Brain pericyte (primary cell): ENCODE data around the gene JPH3.

ENCODE experiments used
- DNase-seq: peaks from one replicate; pipeline ENCODE4 v3.0.0-alpha.2; 2012; ENCODE audit warnings: low read depth, low spot score

JPH3 gene

GRCh38 chr16:87653234-87653633 is 50.9 kb downstream of the JPH3 start:
- no peak for DNase-seq

- no peak for DNase-seq
Measured at GRCh38 chr16:87654826-87655225, 52.5 kb downstream of the JPH3 start.

- no peak for DNase-seq
Measured at GRCh38 chr16:87656328-87656727, 54.0 kb downstream of the JPH3 start.

GRCh38 chr16:87657621-87658192 is 55.4 kb downstream of the JPH3 start:
- DNase-seq = no peak

- DNase-seq = no peak
Measured at GRCh38 chr16:87658564-87659225, 56.4 kb downstream of the JPH3 start.

GRCh38 chr16:87661561-87661960 is 59.3 kb downstream of the JPH3 start:
- DNase-seq = no peak

- DNase-seq = no peak
Measured at GRCh38 chr16:87662254-87663204, 60.2 kb downstream of the JPH3 start.

GRCh38 chr16:87664792-87665191 is 62.5 kb downstream of the JPH3 start:
- no peak for DNase-seq

GRCh38 chr16:87665193-87665592 is 62.9 kb downstream of the JPH3 start:
- no peak for DNase-seq

- no peak for DNase-seq
Measured at GRCh38 chr16:87666919-87667318, 64.6 kb downstream of the JPH3 start.

- no peak for DNase-seq
Measured at GRCh38 chr16:87667443-87667842, 65.1 kb downstream of the JPH3 start.

- no peak for DNase-seq
Measured at GRCh38 chr16:87667946-87668345, 65.6 kb downstream of the JPH3 start.

- DNase-seq = no peak
Measured at GRCh38 chr16:87669672-87670071, 67.4 kb downstream of the JPH3 start.

GRCh38 chr16:87671221-87671620 is 68.9 kb downstream of the JPH3 start:
- no peak for DNase-seq

GRCh38 chr16:87671715-87672270 is 69.5 kb downstream of the JPH3 start:
- no peak for DNase-seq

- no peak for DNase-seq
Measured at GRCh38 chr16:87674419-87674818, 72.1 kb downstream of the JPH3 start.

GRCh38 chr16:87675111-87675719 is 72.9 kb downstream of the JPH3 start:
- DNase-seq = no peak

GRCh38 chr16:87677830-87678229 is 75.5 kb downstream of the JPH3 start:
- DNase-seq = no peak

GRCh38 chr16:87678618-87679017 is 76.3 kb downstream of the JPH3 start:
- no peak for DNase-seq

GRCh38 chr16:87679593-87680271 is 77.4 kb downstream of the JPH3 start:
- DNase-seq = no peak

- DNase-seq = no peak
Measured at GRCh38 chr16:87680272-87680644, 78.0 kb downstream of the JPH3 start.
